ENCODE results near the gene NHSL2. TPM values are rescaled to one million over a fixed set of nuclear protein-coding genes. Genes with fewer than 3 reads are reported as not detected.

Gene NHSL2
- total and polyA plus RNA-seq, 2 experiments from 2014 or later: 4.7 to 9.5 TPM

DNA sequence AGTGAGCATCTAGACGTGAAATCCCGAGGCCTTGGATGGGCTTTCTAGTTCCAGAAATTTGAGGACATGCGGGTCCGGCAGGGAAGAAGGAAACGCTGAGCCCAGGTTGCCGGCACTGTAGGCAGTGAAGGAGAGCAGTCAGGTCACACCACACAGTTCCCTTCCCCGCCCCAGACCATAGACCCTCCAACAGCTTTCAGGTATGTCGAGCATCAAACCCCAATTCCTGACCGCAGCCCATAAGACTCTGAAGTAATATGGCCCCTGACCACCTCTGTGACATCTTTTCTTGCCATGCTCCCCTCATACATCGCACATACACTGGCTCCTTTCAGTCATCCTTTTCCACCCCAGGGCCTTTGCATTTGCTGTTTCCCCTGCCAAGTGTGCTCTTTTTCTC is 198.0 kb downstream of the NHSL2 start (continued):
- TF ChIP-seq, protein P1, sequence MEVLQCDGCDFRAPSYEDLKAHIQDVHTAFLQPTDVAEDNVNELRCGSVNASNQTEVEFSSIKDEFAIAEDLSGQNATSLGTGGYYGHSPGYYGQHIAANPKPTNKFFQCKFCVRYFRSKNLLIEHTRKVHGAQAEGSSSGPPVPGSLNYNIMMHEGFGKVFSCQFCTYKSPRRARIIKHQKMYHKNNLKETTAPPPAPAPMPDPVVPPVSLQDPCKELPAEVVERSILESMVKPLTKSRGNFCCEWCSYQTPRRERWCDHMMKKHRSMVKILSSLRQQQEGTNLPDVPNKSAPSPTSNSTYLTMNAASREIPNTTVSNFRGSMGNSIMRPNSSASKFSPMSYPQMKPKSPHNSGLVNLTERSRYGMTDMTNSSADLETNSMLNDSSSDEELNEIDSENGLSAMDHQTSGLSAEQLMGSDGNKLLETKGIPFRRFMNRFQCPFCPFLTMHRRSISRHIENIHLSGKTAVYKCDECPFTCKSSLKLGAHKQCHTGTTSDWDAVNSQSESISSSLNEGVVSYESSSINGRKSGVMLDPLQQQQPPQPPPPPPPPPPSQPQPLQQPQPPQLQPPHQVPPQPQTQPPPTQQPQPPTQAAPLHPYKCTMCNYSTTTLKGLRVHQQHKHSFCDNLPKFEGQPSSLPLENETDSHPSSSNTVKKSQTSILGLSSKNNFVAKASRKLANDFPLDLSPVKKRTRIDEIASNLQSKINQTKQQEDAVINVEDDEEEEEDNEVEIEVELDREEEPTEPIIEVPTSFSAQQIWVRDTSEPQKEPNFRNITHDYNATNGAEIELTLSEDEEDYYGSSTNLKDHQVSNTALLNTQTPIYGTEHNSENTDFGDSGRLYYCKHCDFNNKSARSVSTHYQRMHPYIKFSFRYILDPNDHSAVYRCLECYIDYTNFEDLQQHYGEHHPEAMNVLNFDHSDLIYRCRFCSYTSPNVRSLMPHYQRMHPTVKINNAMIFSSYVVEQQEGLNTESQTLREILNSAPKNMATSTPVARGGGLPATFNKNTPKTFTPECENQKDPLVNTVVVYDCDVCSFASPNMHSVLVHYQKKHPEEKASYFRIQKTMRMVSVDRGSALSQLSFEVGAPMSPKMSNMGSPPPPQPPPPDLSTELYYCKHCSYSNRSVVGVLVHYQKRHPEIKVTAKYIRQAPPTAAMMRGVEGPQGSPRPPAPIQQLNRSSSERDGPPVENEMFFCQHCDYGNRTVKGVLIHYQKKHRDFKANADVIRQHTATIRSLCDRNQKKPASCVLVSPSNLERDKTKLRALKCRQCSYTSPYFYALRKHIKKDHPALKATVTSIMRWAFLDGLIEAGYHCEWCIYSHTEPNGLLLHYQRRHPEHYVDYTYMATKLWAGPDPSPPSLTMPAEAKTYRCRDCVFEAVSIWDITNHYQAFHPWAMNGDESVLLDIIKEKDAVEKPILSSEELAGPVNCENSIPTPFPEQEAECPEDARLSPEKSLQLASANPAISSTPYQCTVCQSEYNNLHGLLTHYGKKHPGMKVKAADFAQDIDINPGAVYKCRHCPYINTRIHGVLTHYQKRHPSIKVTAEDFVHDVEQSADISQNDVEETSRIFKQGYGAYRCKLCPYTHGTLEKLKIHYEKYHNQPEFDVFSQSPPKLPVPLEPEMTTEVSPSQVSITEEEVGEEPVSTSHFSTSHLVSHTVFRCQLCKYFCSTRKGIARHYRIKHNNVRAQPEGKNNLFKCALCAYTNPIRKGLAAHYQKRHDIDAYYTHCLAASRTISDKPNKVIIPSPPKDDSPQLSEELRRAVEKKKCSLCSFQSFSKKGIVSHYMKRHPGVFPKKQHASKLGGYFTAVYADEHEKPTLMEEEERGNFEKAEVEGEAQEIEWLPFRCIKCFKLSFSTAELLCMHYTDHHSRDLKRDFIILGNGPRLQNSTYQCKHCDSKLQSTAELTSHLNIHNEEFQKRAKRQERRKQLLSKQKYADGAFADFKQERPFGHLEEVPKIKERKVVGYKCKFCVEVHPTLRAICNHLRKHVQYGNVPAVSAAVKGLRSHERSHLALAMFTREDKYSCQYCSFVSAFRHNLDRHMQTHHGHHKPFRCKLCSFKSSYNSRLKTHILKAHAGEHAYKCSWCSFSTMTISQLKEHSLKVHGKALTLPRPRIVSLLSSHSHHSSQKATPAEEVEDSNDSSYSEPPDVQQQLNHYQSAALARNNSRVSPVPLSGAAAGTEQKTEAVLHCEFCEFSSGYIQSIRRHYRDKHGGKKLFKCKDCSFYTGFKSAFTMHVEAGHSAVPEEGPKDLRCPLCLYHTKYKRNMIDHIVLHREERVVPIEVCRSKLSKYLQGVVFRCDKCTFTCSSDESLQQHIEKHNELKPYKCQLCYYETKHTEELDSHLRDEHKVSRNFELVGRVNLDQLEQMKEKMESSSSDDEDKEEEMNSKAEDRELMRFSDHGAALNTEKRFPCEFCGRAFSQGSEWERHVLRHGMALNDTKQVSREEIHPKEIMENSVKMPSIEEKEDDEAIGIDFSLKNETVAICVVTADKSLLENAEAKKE (CRISPR knock-in tag; IDR thresholded peaks at IDR 0.05): no peak
- TF ChIP-seq, protein P2, sequence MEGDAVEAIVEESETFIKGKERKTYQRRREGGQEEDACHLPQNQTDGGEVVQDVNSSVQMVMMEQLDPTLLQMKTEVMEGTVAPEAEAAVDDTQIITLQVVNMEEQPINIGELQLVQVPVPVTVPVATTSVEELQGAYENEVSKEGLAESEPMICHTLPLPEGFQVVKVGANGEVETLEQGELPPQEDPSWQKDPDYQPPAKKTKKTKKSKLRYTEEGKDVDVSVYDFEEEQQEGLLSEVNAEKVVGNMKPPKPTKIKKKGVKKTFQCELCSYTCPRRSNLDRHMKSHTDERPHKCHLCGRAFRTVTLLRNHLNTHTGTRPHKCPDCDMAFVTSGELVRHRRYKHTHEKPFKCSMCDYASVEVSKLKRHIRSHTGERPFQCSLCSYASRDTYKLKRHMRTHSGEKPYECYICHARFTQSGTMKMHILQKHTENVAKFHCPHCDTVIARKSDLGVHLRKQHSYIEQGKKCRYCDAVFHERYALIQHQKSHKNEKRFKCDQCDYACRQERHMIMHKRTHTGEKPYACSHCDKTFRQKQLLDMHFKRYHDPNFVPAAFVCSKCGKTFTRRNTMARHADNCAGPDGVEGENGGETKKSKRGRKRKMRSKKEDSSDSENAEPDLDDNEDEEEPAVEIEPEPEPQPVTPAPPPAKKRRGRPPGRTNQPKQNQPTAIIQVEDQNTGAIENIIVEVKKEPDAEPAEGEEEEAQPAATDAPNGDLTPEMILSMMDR (conservative IDR thresholded peaks at IDR 0.05; ENCODE audit: low read depth in 2 of 2): no peak
- TF ChIP-seq NANOG (IDR thresholded peaks at IDR 0.05; ENCODE audit: borderline replicate concordance): no peak
- TF ChIP-seq JUNB (IDR thresholded peaks at IDR 0.05; ENCODE audit: unreplicated experiment): no peak
- TF ChIP-seq ZNF331 (CRISPR knock-in tag; IDR thresholded peaks at IDR 0.05; ENCODE audit: low read depth): no peak
- TF ChIP-seq, protein P3, sequence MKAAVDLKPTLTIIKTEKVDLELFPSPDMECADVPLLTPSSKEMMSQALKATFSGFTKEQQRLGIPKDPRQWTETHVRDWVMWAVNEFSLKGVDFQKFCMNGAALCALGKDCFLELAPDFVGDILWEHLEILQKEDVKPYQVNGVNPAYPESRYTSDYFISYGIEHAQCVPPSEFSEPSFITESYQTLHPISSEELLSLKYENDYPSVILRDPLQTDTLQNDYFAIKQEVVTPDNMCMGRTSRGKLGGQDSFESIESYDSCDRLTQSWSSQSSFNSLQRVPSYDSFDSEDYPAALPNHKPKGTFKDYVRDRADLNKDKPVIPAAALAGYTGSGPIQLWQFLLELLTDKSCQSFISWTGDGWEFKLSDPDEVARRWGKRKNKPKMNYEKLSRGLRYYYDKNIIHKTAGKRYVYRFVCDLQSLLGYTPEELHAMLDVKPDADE (IDR thresholded peaks at IDR 0.05): no peak
- no peak for TF ChIP-seq CREB1 (CRISPR knock-in tag; IDR thresholded peaks at IDR 0.05; ENCODE audit: low read depth)
- no peak for TF ChIP-seq EZH2 (IDR thresholded peaks at IDR 0.05; ENCODE audit: low read depth, unreplicated experiment)
- no peak for TF ChIP-seq ZNF114 (CRISPR knock-in tag; IDR thresholded peaks at IDR 0.05)
- TF ChIP-seq STAT1 (IDR thresholded peaks at IDR 0.05; ENCODE audit: unreplicated experiment): no peak

All from GM23338 (cell line).